ENCODE measurements around the gene IGFN1.

Gene IGFN1

DNA sequence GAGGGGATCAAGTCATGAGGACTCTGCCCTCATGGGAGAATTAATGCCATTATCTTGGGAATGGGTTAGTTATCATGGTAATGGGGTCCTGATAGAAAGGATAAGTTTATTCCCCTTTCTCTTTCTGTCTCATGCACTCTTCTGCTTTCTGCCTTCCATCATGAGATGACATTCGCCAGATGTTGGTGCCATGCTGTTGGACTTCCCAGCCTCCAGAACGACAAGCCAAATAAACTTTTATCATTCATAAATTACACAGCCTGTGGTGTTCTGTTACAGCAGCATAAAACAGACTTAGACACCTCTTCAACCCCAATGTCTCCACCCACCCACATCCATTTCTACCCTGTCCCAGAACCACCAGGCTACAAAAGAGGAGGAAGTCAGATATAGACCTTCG, 11.9 kb upstream of the IGFN1 start:
- H3K79me2 ChIP-seq (ENCODE audit: control insufficient read depth, low read length) = no peaks in the 10 kb centered on the region
- peaks cover 7% of the 10 kb centered on the region for H3K4me1 ChIP-seq (ENCODE audit: control insufficient read depth, low read length)
- H3K36me3 ChIP-seq (ENCODE audit: control insufficient read depth, low read length) = no peaks in the 10 kb centered on the region
- no peak overlapping the region for H3K4me2 ChIP-seq (ENCODE audit: low read length)
- no peaks in the 10 kb centered on the region for H3K9me2 ChIP-seq (replicated peaks; ENCODE audit: control insufficient read depth, low read length)
- no peaks in the 10 kb centered on the region for H3K9me3 ChIP-seq (ENCODE audit: control insufficient read depth, insufficient read depth, low read length)
- TF ChIP-seq, protein P1, sequence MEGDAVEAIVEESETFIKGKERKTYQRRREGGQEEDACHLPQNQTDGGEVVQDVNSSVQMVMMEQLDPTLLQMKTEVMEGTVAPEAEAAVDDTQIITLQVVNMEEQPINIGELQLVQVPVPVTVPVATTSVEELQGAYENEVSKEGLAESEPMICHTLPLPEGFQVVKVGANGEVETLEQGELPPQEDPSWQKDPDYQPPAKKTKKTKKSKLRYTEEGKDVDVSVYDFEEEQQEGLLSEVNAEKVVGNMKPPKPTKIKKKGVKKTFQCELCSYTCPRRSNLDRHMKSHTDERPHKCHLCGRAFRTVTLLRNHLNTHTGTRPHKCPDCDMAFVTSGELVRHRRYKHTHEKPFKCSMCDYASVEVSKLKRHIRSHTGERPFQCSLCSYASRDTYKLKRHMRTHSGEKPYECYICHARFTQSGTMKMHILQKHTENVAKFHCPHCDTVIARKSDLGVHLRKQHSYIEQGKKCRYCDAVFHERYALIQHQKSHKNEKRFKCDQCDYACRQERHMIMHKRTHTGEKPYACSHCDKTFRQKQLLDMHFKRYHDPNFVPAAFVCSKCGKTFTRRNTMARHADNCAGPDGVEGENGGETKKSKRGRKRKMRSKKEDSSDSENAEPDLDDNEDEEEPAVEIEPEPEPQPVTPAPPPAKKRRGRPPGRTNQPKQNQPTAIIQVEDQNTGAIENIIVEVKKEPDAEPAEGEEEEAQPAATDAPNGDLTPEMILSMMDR (IDR thresholded peaks at IDR 0.05; ENCODE audit: low read depth, low read length, poor library complexity, severe bottlenecking) = no peak
- TF ChIP-seq EZH2phosphoT487 (IDR thresholded peaks at IDR 0.05; ENCODE audit: borderline replicate concordance, low read length) = no peak
- H4K20me1 ChIP-seq (ENCODE audit: control insufficient read depth, insufficient read depth, low read depth, low read length) = no peaks in the 10 kb centered on the region
- H3K4me3 ChIP-seq (ENCODE audit: low read length) = no peak overlapping the region
- H3K27me3 ChIP-seq (ENCODE audit: control insufficient read depth, low read length) = peaks cover 7% of the 10 kb centered on the region
- H3F3A ChIP-seq (ENCODE audit: control insufficient read depth, insufficient read depth) = no peaks in the 10 kb centered on the region
- no peak overlapping the region for H3K27ac ChIP-seq (ENCODE audit: low read depth, low read length)

DNA sequence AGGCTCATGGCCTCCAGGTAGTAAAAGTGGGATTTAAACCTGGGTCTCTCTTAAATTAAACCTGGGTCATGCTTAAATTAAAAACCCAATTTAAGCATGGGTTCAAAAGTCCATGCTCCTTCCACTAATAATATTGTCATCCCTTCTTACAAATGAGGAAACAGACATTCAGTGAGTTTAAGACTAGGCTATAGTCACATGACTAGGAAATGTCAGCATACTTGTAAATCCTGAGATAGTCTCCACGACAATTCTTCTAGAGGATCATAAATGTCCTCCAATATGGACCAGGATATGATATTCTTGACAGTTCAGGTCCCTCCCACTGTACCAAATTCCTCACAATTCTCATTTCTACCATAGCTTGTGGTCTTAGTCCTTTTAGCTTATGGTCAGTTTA, 10.5 kb upstream of the IGFN1 start:
- Histone ChIP-seq H3K27ac (ENCODE audit: low read depth, low read length) (no peak overlapping the region), H3F3A (ENCODE audit: control insufficient read depth, insufficient read depth) (no peaks in the 10 kb centered on the region), H3K4me3 (ENCODE audit: low read length) (no peak overlapping the region), H3K4me1 (ENCODE audit: control insufficient read depth, low read length) (peaks cover 7% of the 10 kb centered on the region), H3K27me3 (ENCODE audit: control insufficient read depth, low read length) (peaks cover 17% of the 10 kb centered on the region), H3K4me2 (ENCODE audit: low read length) (no peak overlapping the region), H3K79me2 (ENCODE audit: control insufficient read depth, low read length) (no peaks in the 10 kb centered on the region), H4K20me1 (ENCODE audit: control insufficient read depth, insufficient read depth, low read depth, low read length) (no peaks in the 10 kb centered on the region), H3K9me2 (replicated peaks; ENCODE audit: control insufficient read depth, low read length) (no peaks in the 10 kb centered on the region), H3K36me3 (ENCODE audit: control insufficient read depth, low read length) (no peaks in the 10 kb centered on the region), H3K9me3 (ENCODE audit: control insufficient read depth, insufficient read depth, low read length) (no peaks in the 10 kb centered on the region)
- no peak for TF ChIP-seq EZH2phosphoT487 (IDR thresholded peaks at IDR 0.05; ENCODE audit: borderline replicate concordance, low read length)
- TF ChIP-seq, protein P1 (IDR thresholded peaks at IDR 0.05; ENCODE audit: low read depth, low read length, poor library complexity, severe bottlenecking) = no peak

DNA sequence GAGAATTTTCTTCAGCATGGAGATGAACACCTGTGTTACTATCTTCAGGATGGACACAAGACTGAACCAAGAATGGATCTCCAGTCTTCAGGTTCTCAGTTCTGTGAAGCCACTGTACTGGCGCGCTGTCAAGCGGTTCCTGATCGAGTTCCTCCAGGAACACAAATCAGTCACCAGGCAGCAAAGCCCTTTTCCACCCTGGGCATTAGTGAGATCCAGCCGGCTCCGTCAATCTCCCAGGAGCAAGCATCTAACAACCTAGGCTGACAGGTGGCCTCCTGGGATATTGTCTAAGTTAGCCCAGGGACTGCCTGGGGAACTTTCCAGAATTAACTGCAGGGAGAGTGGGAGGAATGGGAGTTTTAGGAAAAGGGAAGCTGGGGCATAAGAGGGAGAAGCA, 9.7 kb upstream of the IGFN1 start:
- Histone ChIP-seq H3K9me2 (replicated peaks; ENCODE audit: control insufficient read depth, low read length) (no peaks in the 10 kb centered on the region), H3K4me2 (ENCODE audit: low read length) (no peak overlapping the region), H3K27ac (ENCODE audit: low read depth, low read length) (no peak overlapping the region), H4K20me1 (ENCODE audit: control insufficient read depth, insufficient read depth, low read depth, low read length) (no peaks in the 10 kb centered on the region), H3K4me1 (ENCODE audit: control insufficient read depth, low read length) (peaks cover 7% of the 10 kb centered on the region), H3K79me2 (ENCODE audit: control insufficient read depth, low read length) (no peaks in the 10 kb centered on the region), H3K9me3 (ENCODE audit: control insufficient read depth, insufficient read depth, low read length) (no peaks in the 10 kb centered on the region), H3K27me3 (ENCODE audit: control insufficient read depth, low read length) (peaks cover 21% of the 10 kb centered on the region), H3K36me3 (ENCODE audit: control insufficient read depth, low read length) (no peaks in the 10 kb centered on the region), H3K4me3 (ENCODE audit: low read length) (no peak overlapping the region), H3F3A (ENCODE audit: control insufficient read depth, insufficient read depth) (no peaks in the 10 kb centered on the region)
- TF ChIP-seq, protein P1 (IDR thresholded peaks at IDR 0.05; ENCODE audit: low read depth, low read length, poor library complexity, severe bottlenecking) = no peak
- no peak for TF ChIP-seq EZH2phosphoT487 (IDR thresholded peaks at IDR 0.05; ENCODE audit: borderline replicate concordance, low read length)

DNA sequence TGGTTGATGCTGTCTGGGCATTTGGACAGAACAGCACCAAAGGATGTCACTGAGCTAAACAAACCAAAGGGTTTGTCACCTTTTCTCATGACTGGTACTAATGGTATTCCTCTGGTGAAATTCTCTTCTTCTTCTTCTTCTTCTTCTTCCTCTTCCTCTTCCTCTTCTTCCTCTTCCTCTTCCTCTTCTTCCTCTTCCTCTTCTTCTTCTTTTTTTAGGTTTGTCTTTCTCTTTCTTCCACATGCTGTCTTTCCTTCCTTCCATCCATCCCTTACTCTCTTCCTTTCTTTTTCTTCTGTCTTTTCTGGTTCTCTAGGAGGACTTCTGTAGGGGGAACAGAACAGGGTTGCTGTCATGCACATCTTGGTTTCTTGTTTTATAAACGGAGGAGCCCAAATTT, 9.3 kb upstream of the IGFN1 start:
- peaks cover 24% of the 10 kb centered on the region for H3K27me3 ChIP-seq (ENCODE audit: control insufficient read depth, low read length)
- no peak overlapping the region for H3K4me3 ChIP-seq (ENCODE audit: low read length)
- no peaks in the 10 kb centered on the region for H3K79me2 ChIP-seq (ENCODE audit: control insufficient read depth, low read length)
- no peaks in the 10 kb centered on the region for H3K9me2 ChIP-seq (replicated peaks; ENCODE audit: control insufficient read depth, low read length)
- no peaks in the 10 kb centered on the region for H3F3A ChIP-seq (ENCODE audit: control insufficient read depth, insufficient read depth)
- H3K9me3 ChIP-seq (ENCODE audit: control insufficient read depth, insufficient read depth, low read length) = no peaks in the 10 kb centered on the region
- H3K27ac ChIP-seq (ENCODE audit: low read depth, low read length) = no peak overlapping the region
- no peaks in the 10 kb centered on the region for H4K20me1 ChIP-seq (ENCODE audit: control insufficient read depth, insufficient read depth, low read depth, low read length)
- TF ChIP-seq, protein P1 (IDR thresholded peaks at IDR 0.05; ENCODE audit: low read depth, low read length, poor library complexity, severe bottlenecking) = no peak
- no peak for TF ChIP-seq EZH2phosphoT487 (IDR thresholded peaks at IDR 0.05; ENCODE audit: borderline replicate concordance, low read length)
- no peak overlapping the region for H3K4me2 ChIP-seq (ENCODE audit: low read length)
- H3K4me1 ChIP-seq (ENCODE audit: control insufficient read depth, low read length) = peaks cover 7% of the 10 kb centered on the region
- no peaks in the 10 kb centered on the region for H3K36me3 ChIP-seq (ENCODE audit: control insufficient read depth, low read length)
